Kidney (tissue), 14 donors: Measurements from ENCODE around the gene SH3PXD2A. TPM values are rescaled to one million over a fixed set of nuclear protein-coding genes. Genes with fewer than 3 reads are reported as not detected.

Experiments
- DNase-seq, 5 donors: peaks; one replicate each; pipeline ENCODE4 v3.0.0-alpha.2; 2013 to 2020
- FAIRE-seq: peaks from 2 replicates; lab custom pipeline; 2012; peaks lifted over from hg19 to GRCh38; lab: Jason Lieb, UNC
- H3K27ac ChIP-seq, 2 donors: one replicate each; pipeline ENCODE4 v1.7.0; 2013; ENCODE audit warnings: low read depth in 2 of 2, low read length in 2 of 2, inconsistent platforms in 1 of 2
- H3K27me3 ChIP-seq: one replicate; pipeline ENCODE4 v1.7.1; 2013; ENCODE audit warnings: low read length, inconsistent platforms; ENCODE audit not compliant: control insufficient read depth, insufficient read depth
- H3K36me3 ChIP-seq, 3 donors: one replicate each; pipeline versions ENCODE4 v1.7.0 to v1.7.1; 2013; ENCODE audit warnings: low read length in 3 of 3, control low read depth in 1 of 3, inconsistent platforms in 1 of 3; ENCODE audit not compliant: insufficient read depth in 3 of 3, control insufficient read depth in 2 of 3
- H3K4me1 ChIP-seq, 3 donors: one replicate each; pipeline versions ENCODE4 v1.7.0 to v1.7.1; 2013; ENCODE audit warnings: low read length in 3 of 3, inconsistent platforms in 1 of 3, low read depth in 1 of 3; ENCODE audit not compliant: control insufficient read depth in 2 of 3, insufficient read depth in 2 of 3
- H3K4me3 ChIP-seq, 3 donors: one replicate each; pipeline versions ENCODE4 v1.7.0 to v1.8.1; 2013; ENCODE audit warnings: low read length in 3 of 3, control low read depth in 1 of 3, inconsistent platforms in 1 of 3
- H3K9ac ChIP-seq, 3 donors: one replicate each; pipeline versions ENCODE4 v1.7.0 to v1.7.1; 2013; ENCODE audit warnings: low read length in 3 of 3, control low read depth in 1 of 3, inconsistent platforms in 1 of 3
- H3K9me3 ChIP-seq, 3 donors: one replicate each; pipeline versions ENCODE4 v1.7.0 to v1.7.1; 2013; ENCODE audit warnings: low read length in 3 of 3, control low read depth in 1 of 3, inconsistent platforms in 1 of 3; ENCODE audit not compliant: control insufficient read depth in 2 of 3, insufficient read depth in 1 of 3
- intact Hi-C: fragments of 100-400 bp; cut with DNase I; formaldehyde crosslinking; loops from one replicate; pipeline ENCODE4 v1.11.1; 2022
- polyA plus RNA-seq: library from polyadenylated mRNA; stranded (reverse); fragments of 350-450 nt; fragmentation: Illumina TruSeq; extraction: RNeasy Lipid Tissue Mini Kit (QIAGEN cat#74804); gene quantifications from one replicate; pipeline ENCODE4 v1.2.3, GENCODE V29; 2014; ENCODE audit warnings: low read depth, low replicate concordance; ENCODE audit not compliant: insufficient read depth
- total RNA-seq: library from RNA; stranded (reverse); fragmentation: NEBNext Ultra II Directional; extraction: Animal tissue kit (Norgen Biotek cat#: 25700); gene quantifications from one replicate; pipeline ENCODE4 v1.2.1, GENCODE V29; 2021
- TF ChIP-seq, protein P1 (sequence below): IDR thresholded peaks from 3 replicates; pipeline ENCODE4 v1.5.1; 2012; ENCODE audit warnings: mild to moderate bottlenecking, moderate library complexity, borderline replicate concordance; ENCODE audit not compliant: insufficient read depth; ENCODE audit errors: extremely low read depth
- donor health status: control.
- donor health status: control.
- donor health status: control.
- donor health status: control.
- donor health status: control.
- donor health status: DM: yes; HTN: yes; CAD: no.
- donor health status: Normal renal cell carcinoma (clear cell type).

Gene SH3PXD2A
- total and polyA plus RNA-seq, 2 donors from 2014 or later, result 2.4 to 20.1 TPM

DNA sequence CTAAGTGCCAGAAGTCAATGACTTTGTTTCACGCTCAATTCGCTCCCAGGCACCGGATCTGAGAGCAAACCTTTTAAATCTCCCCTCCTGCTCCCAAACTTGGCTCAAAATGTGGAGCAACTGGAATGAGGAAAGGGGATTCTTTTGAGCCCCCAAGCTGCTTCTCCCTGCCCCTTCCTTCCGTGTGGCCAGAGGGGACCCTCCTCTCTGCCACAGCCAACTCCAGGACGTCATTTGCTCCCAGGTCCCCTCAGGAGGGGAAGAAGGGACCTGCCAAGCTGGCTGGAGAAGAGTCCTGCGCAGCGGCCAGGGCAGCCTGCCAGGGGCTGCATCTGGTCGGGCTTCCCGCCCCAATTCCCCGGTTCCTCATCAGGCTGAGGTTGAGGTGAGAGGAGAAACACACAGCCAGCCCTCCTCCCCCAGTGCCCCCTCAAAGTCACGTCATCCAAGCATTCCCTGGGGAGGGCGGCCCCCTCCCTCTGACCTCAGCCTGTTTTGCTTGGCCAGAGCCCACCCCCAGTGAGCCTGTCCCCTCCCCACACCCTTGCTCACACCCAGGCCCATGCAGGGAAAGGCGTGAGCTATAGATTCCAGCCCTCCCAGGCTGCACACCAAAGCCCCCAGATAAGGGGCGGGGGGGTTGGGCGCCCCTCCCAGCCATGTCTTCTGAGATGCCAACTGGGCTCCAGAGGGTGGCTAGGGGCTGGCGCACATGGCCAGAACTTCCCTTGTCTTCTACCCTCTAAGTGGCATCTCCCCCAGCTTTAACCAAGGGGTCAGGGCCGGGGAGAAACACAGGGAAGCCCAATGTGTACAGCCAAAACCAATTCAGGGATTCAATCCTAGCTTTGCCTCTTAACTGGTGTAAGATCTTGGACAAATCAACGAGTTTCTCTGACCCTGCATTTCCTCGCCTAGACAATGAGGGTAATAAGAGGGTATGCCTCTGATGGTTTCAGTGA is 35.0 kb downstream of the SH3PXD2A start:
- Histone ChIP-seq H3K4me1 (peaks cover 0 to 8% (median 0%) of the 10 kb centered on the region in 3 donors), H3K9me3 (no peaks in the 10 kb centered on the region), H3K27ac (no peak overlapping the region), H3K27me3 (no peaks in the 10 kb centered on the region), H3K36me3 (no peaks in the 10 kb centered on the region), H3K9ac (no peak overlapping the region), H3K4me3 (no peak overlapping the region)
- peak; percentile 30 to 77 (median 63) for DNase-seq
- TF ChIP-seq, protein P1, sequence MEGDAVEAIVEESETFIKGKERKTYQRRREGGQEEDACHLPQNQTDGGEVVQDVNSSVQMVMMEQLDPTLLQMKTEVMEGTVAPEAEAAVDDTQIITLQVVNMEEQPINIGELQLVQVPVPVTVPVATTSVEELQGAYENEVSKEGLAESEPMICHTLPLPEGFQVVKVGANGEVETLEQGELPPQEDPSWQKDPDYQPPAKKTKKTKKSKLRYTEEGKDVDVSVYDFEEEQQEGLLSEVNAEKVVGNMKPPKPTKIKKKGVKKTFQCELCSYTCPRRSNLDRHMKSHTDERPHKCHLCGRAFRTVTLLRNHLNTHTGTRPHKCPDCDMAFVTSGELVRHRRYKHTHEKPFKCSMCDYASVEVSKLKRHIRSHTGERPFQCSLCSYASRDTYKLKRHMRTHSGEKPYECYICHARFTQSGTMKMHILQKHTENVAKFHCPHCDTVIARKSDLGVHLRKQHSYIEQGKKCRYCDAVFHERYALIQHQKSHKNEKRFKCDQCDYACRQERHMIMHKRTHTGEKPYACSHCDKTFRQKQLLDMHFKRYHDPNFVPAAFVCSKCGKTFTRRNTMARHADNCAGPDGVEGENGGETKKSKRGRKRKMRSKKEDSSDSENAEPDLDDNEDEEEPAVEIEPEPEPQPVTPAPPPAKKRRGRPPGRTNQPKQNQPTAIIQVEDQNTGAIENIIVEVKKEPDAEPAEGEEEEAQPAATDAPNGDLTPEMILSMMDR, result no peak
- intact Hi-C loops, result no loop called here
- no peak for FAIRE-seq

DNA sequence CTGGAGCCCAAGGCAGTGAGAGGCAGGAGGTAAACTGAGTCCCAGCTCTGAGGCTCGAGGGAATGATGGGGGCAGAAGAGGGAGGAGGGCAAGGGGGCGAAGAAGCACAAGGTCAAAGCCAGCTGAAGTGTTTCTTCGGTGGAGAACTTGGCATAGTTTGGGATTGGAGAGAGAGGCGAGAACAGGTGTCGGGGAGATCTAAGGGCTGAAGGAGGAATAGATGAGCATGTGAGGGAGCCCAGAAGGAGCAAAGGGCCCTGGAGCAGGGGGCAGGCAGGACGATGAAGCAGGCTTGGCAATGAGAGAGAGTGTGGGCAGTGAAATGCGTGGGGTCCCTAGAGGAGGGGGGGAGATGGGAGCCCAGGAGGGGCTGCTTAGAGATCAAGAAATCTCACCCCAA is 35.9 kb downstream of the SH3PXD2A start:
- no peak for FAIRE-seq

DNA sequence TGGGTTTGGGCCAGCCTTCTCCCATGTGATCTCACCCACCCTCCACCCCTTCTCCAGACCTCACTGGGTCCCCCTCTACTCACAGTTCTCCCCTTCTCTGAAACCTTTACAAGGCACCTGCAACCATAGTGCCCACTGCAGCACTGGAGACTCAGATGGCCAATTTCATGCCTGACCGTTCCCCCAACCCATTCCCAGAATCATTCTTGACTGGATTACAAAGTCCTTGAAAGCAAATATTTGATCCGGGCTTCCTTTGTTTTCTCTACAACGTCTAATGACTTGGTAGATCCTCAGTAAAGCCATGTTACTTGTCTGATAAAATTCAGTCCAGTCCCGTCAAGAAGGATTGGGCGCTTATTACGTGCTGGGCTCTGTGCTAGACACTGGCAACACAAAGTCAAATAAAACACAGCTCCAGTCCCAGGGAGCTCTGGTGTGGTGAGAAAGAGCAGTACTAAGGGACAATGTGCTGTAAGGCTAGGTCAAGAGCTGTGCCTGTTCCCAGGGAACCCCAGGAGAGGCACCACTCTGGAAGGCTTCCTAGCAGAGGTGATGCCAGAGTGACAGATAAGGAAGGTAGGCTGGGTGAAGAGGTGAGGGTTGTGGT is 36.5 kb downstream of the SH3PXD2A start:
- intact Hi-C loops, result no loop called here
- Histone ChIP-seq H3K36me3 (no peaks in the 10 kb centered on the region), H3K9ac (no peak overlapping the region), H3K9me3 (no peaks in the 10 kb centered on the region), H3K4me1 (peaks cover 0 to 6% (median 3%) of the 10 kb centered on the region in 3 donors), H3K27me3 (no peaks in the 10 kb centered on the region), H3K4me3 (no peak overlapping the region), H3K27ac (no peak overlapping the region)
- TF ChIP-seq, protein P1, result no peak
- DNase-seq, result peak in 1 of 5 donors; percentile 56
- FAIRE-seq, result no peak

More for the DNA sequence above, 35.9 kb downstream of the SH3PXD2A start:
- no peak for DNase-seq
- intact Hi-C loops, result no loop called here
- H3K36me3 ChIP-seq, result no peaks in the 10 kb centered on the region
- no peak overlapping the region for H3K27ac ChIP-seq
- H3K27me3 ChIP-seq, result no peaks in the 10 kb centered on the region
- H3K4me1 ChIP-seq, result peaks cover 0 to 7% (median 0%) of the 10 kb centered on the region in 3 donors
- H3K4me3 ChIP-seq, result no peak overlapping the region
- no peak overlapping the region for H3K9ac ChIP-seq
- TF ChIP-seq, protein P1, result no peak
- H3K9me3 ChIP-seq, result no peaks in the 10 kb centered on the region
